ENCODE results near the gene SERTM2.
"Not testable (repeated sequence)": the region's sequence is repeated elsewhere in the genome, so short reads cannot be mapped to it uniquely, and the experiment has no call there.

The SERTM2 gene

DNA sequence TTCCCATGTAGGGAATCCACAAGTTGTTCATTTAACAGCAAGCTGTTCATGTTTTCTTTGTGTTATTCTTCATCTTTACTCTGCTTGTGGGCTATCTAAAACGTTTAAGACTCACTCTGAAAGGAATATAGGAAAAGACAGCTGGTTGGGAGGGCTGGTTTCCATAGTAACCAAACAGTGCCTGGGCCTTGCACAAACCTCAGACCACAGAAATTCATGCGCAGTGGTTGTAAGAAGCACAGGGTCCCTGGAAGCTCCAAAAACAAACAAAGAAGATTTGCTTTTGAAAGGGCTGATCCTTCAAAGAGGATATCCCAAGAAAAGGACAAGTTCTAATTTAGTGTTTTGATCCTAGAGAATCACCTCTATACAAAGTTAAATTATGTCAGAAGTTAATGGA, 7.8 kb downstream of the SERTM2 start:
- H3K27me3 Mint-ChIP-seq, result peaks cover under 1% of the 10 kb centered on the region
- H3K4me3 Mint-ChIP-seq, result no peak overlapping the region
- no peak overlapping the region for H3K27ac Mint-ChIP-seq
- H3K4me1 Mint-ChIP-seq, result no peaks in the 10 kb centered on the region
- H3K9me3 Mint-ChIP-seq, result no peaks in the 10 kb centered on the region
- no peak for DNase-seq
- ATAC-seq, result no peak

DNA sequence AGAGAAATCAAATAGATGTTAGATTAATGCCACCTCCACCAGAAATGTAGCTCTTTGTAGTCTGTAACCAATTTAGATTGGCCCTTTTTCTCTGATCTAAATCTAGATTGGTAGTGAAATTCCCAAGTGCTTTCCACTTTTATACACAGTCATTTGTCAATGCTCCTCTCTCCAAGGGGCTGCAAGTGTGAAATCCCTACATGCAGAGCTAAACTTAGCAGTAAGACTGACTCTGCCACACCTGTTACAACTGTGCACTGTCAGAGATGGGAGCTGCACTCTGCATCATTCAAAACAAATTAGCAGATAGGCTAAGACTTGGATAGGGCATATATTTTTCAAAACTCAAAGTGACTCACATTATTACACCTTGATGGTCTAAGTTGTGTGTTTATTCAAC, 9.1 kb downstream of the SERTM2 start:
- H3K4me3 Mint-ChIP-seq, result no peak overlapping the region
- H3K27me3 Mint-ChIP-seq, result peaks cover 7% of the 10 kb centered on the region
- H3K27ac Mint-ChIP-seq, result no peak overlapping the region
- DNase-seq (no peak), ATAC-seq (no peak)
- H3K9me3 Mint-ChIP-seq, result no peaks in the 10 kb centered on the region
- no peaks in the 10 kb centered on the region for H3K4me1 Mint-ChIP-seq

DNA sequence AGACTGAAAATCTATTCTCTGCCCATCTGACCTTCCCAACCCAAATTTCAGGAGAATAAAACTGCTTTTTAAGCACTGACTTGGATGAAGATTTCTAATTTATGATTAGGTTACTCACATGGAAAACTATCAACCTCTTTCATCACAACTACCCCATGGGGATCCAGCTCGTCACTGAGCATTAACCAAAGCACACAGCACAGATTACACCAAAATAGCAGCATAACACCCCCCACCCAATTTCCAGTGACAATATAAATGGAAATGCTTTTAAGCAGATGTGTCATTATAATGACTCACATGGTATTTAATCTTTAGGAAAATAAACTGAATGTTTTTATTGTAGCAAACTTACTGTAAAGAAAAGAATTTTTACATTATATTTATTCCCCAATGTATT, 9.7 kb downstream of the SERTM2 start:
- Mint-ChIP-seq H3K4me1 (no peaks in the 10 kb centered on the region), H3K27me3 (peaks cover 7% of the 10 kb centered on the region), H3K9me3 (no peaks in the 10 kb centered on the region), H3K4me3 (no peak overlapping the region), H3K27ac (no peak overlapping the region)
- DNase-seq (no peak), ATAC-seq (no peak)

DNA sequence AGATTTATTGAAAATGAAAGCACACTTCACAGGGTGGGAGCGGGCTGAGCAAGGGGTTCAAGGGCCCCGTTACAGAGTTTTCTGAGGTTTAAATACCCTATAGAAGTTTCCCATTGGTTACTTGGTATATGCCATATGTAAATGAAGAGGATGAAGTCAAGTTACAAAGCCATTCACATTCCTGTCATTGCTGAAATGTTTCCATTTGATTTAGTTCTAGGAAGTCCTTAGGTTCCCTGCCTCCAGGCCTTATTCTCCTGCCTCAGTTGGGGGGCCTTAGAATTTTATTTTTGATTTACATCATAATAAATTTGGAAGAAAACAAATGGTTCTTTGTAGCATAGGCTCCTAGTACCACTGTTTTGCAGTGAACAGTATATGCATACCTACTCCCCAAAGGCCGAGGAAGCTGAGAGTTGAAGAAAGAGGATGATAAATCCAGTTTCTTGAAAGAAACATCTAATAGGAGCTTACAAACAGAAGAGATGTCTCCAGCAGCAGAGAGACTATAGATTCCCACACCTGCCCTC, 31.8 kb downstream of the SERTM2 start:
- no peak for DNase-seq
- Mint-ChIP-seq H3K4me3 (no peak overlapping the region), H3K27me3 (no peaks in the 10 kb centered on the region), H3K4me1 (no peaks in the 10 kb centered on the region), H3K9me3 (no peaks in the 10 kb centered on the region), H3K27ac (no peak overlapping the region)
- ATAC-seq, result no peak

DNA sequence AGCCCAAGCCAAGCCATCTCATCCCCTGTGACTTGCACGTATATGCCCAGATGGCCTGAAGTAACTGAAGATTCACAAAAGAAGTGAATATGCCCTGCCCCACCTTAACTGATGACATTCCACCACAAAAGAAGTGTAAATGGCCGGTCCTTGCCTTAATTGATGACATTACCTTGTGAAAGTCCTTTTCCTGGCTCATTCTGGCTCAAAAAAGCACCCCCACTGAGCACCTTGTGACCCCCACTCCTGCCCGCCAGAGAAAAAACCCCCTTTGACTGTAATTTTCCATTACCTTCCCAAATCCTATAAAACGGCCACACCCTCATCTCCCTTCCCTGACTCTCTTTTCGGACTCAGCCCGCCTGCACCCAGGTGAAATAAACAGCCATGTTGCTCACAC, 37.8 kb downstream of the SERTM2 start:
- not testable (repeated sequence) for H3K4me3 Mint-ChIP-seq, H3K27me3 Mint-ChIP-seq, ATAC-seq, H3K9me3 Mint-ChIP-seq, H3K4me1 Mint-ChIP-seq, DNase-seq, H3K27ac Mint-ChIP-seq

DNA sequence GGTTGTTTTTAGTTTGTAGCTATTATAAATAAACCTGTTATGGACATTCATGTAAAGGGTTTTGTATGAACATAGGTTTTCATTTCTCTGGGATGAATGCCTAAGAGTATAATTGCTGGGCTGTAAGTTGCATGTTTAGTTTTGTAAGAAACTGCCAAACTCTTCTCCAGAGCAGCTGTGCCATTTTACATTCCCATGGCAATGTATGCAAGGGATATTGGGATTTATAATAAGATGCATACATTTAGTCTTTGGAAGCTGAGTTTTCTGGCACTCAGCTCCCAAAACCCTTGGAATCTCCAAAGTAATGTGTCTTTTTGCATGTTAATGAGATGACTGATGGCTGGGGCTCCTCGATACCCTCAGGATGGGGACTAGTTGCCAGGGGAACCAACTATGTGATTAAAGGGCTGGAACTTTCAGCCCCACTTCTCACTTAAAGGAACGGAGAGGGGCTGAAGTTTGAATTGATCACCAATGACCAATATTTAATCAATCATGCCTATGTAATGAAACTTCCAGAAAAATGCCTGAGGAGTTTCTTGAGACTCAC, 44.0 kb downstream of the SERTM2 start:
- DNase-seq (no peak), ATAC-seq (no peak)
- Mint-ChIP-seq H3K27ac (no peak overlapping the region), H3K27me3 (no peaks in the 10 kb centered on the region), H3K9me3 (no peaks in the 10 kb centered on the region), H3K4me3 (no peak overlapping the region), H3K4me1 (no peaks in the 10 kb centered on the region)

DNA sequence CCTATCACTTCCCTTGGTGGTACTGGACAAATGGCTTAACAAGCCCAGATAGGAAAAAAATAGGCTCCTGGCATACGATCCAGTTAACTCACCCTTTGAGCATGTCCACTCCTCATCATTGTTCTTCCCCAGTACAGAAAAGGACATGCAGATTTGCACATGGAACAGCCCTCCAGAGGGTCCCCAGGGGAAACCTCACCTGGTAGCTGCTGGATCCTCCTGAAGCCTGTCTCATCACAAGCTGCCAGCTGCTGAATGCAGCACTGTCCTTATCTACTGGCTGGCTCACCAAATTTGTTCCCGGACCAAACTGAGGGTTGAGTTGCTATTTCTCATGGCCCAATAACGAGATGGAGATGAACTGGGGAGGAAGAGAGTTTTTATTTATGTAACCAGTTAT, 49.4 kb downstream of the SERTM2 start:
- ATAC-seq (no peak), DNase-seq (no peak)
- H3K27ac Mint-ChIP-seq, result no peak overlapping the region
- no peaks in the 10 kb centered on the region for H3K9me3 Mint-ChIP-seq
- H3K4me3 Mint-ChIP-seq, result no peak overlapping the region
- no peaks in the 10 kb centered on the region for H3K4me1 Mint-ChIP-seq
- no peaks in the 10 kb centered on the region for H3K27me3 Mint-ChIP-seq

DNA sequence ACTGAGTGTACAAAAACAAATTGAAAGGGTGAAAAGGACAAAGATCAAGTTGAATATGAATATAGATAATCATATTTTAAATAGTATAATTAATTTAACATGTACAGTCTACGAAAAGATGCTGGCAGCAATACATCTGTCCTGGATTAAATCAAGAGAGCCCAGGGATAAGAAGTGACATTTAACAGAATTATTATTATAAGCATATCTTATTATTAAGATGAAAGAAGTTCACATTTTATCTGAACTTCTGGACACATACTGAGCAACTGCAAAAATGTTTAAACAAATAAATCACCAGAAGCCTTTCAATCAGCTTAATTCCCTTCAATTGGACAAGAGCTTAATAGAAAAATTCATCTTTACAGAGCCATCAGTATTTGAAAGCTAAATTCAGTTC, 50.4 kb downstream of the SERTM2 start:
- no peak for DNase-seq
- no peaks in the 10 kb centered on the region for H3K27me3 Mint-ChIP-seq
- no peaks in the 10 kb centered on the region for H3K4me1 Mint-ChIP-seq
- ATAC-seq, result no peak
- no peaks in the 10 kb centered on the region for H3K9me3 Mint-ChIP-seq
- no peak overlapping the region for H3K27ac Mint-ChIP-seq
- no peak overlapping the region for H3K4me3 Mint-ChIP-seq

DNA sequence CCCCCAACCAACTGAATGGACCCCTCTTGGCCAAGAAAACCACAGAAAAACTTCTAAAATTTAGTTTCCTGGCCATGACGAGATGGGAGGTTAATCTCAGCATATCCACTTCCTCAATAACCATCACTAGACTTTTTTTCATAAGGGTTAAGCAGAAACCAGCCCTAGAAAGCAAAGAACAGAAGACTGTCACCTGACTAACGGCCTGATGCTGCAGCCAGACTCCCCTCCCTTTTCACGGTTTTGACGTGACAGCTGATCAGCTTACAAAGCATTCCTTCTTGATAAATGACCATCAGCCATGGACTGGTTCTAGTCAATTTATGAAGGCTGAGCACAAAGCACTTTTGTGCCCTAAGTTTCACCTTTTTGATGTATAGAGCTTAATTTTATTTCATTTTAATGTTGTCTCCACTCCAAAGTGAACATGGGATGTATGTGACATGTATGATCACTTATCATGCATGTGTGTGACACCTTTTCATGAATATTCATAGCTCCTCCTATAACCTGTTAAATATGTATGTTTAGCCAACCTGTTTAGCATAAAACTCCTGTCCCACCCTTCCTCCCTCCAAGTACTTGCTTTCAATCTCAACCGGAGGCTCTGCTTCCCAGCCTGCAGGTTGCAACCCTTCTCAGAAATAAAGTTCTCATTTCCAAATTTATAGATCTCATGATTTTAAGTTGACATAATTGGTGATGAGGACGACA, 56.3 kb downstream of the SERTM2 start:
- Mint-ChIP-seq H3K27me3 (no peaks in the 10 kb centered on the region), H3K4me3 (no peak overlapping the region), H3K4me1 (no peaks in the 10 kb centered on the region), H3K27ac (no peak overlapping the region), H3K9me3 (no peaks in the 10 kb centered on the region)
- ATAC-seq, result no peak
- DNase-seq, result no peak

DNA sequence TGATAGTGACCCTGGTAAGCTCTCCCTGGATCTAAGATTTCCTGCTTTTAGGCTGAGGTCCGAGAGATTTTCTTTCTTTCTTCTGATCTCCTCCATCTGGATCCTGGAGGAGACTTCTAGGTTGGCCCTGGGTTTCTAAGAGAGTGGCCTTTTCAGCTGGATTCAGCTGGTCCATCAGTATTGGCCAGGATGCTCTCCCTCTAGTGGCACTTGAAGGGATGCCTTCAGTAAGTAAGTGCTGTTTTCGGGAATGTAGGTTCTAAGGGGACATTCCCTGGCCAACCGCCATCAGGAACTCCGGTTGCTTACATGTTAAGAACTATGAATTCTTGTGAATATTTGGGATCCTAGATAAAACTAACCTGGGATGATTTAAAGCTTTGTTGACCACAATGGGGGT, 56.9 kb downstream of the SERTM2 start:
- H3K27ac Mint-ChIP-seq, result no peak overlapping the region
- no peaks in the 10 kb centered on the region for H3K4me1 Mint-ChIP-seq
- DNase-seq (no peak), ATAC-seq (no peak)
- no peak overlapping the region for H3K4me3 Mint-ChIP-seq
- H3K9me3 Mint-ChIP-seq, result no peaks in the 10 kb centered on the region
- no peaks in the 10 kb centered on the region for H3K27me3 Mint-ChIP-seq

DNA sequence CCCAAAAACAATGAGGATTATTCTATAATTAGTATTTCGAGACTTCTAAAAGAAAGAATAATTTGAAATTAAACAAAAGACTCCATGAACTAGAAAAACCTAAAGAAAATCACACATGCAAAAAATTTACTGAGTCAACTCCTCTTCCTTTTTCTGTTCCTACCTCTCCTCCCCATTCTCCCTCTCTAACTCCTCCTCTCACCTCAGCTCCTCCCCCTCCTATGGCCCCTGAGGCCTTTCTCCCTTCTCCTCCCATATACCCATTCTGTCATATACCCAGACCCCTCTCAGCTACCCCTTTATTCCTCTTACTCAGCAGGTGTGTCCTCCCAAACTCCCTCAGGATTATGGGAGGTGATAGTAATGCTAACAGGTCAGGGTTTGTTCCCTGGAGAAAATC, 57.4 kb downstream of the SERTM2 start:
- DNase-seq, result no peak
- Mint-ChIP-seq H3K9me3 (no peaks in the 10 kb centered on the region), H3K4me1 (no peaks in the 10 kb centered on the region), H3K27me3 (no peaks in the 10 kb centered on the region), H3K27ac (no peak overlapping the region), H3K4me3 (no peak overlapping the region)
- no peak for ATAC-seq

Measured in stimulated activated naive CD8-positive, alpha-beta T cell treated with anti-CD3 and anti-CD28 coated beads, Interleukin-15, amount 100 ng/mL, for 72 hours (primary cell).